A673 (cell line): ENCODE results near the gene DYNLRB2. TPM values are rescaled to one million over a fixed set of nuclear protein-coding genes. Genes with fewer than 3 reads are reported as not detected.

ENCODE experiments used
- BruUV-seq: library from RNA; stranded (reverse); fragments of 400-500 nt; replicated peaks from 2 replicates; lab custom pipeline; 2021; lab: Mats Ljungman, UMichigan
- CTCF ChIA-PET: fragments of 300-600 bp; sonication (Branson Sonifier 250); formaldehyde crosslinking; loops from one replicate; lab custom pipeline; 2022; ENCODE audit warnings: antibody characterized with exemption; lab: Charles Lee
- POLR2A ChIA-PET: fragments of 300-600 bp; sonication (Branson Sonifier 250); formaldehyde crosslinking; loops from one replicate; lab custom pipeline; 2022; ENCODE audit warnings: antibody characterized with exemption; ENCODE audit not compliant: low non-redundant PET; lab: Charles Lee
- DNase-seq: peaks from one replicate; pipeline ENCODE4 v3.0.0-alpha.2; 2015; ENCODE audit warnings: low spot score
- H3K27ac ChIP-seq: fragments of 200-600 bp; sonication (generic); 2 replicates; pipeline ENCODE4 v1.5.1; 2016; ENCODE audit warnings: mixed run types, low read depth, mild to moderate bottlenecking, mixed read lengths, antibody characterized with exemption, low read length; ENCODE audit not compliant: poor library complexity, severe bottlenecking
- H3K27me3 ChIP-seq: fragments of 200-600 bp; sonication (generic); replicated peaks from 2 replicates; pipeline ENCODE4 v1.6.1; 2017; ENCODE audit warnings: mixed run types, low read depth, mild to moderate bottlenecking, mixed read lengths, antibody characterized with exemption, low read length; ENCODE audit not compliant: insufficient read depth, poor library complexity
- H3K36me3 ChIP-seq: fragments of 200-600 bp; sonication (generic); 2 replicates; pipeline ENCODE4 v1.6.1; 2016; ENCODE audit warnings: mixed run types, mild to moderate bottlenecking, mixed read lengths, antibody characterized with exemption, low read length; ENCODE audit not compliant: insufficient read depth, poor library complexity, severe bottlenecking
- H3K4me1 ChIP-seq: fragments of 200-600 bp; sonication (generic); 2 replicates; pipeline ENCODE4 v1.6.1; 2017; ENCODE audit warnings: mixed run types, mild to moderate bottlenecking, mixed read lengths, antibody characterized with exemption, low read length; ENCODE audit not compliant: insufficient read depth, poor library complexity, severe bottlenecking
- H3K4me3 ChIP-seq: fragments of 200-600 bp; sonication (generic); 2 replicates; pipeline ENCODE4 v1.5.1; 2016; ENCODE audit warnings: low read depth, mixed run types, mild to moderate bottlenecking, mixed read lengths, low read length; ENCODE audit not compliant: poor library complexity, severe bottlenecking
- H3K9me3 ChIP-seq: fragments of 200-600 bp; sonication (generic); 2 replicates; pipeline ENCODE4 v1.6.1; 2016; ENCODE audit warnings: mixed run types, low read depth, mild to moderate bottlenecking, mixed read lengths, antibody characterized with exemption, low read length; ENCODE audit not compliant: poor library complexity, severe bottlenecking
- CTCF ChIP-seq: fragments of 300-800, 200-600 bp; sonication (generic); conservative IDR thresholded peaks from 2 replicates; pipeline ENCODE4 v1.5.1; 2017; ENCODE audit warnings: low read depth, mild to moderate bottlenecking, antibody characterized with exemption, low read length, moderate library complexity, mixed read lengths
- EZH2 ChIP-seq: fragments of 200-600 bp; sonication (generic); IDR thresholded peaks from 2 replicates; pipeline ENCODE4 v1.6.1; 2017; ENCODE audit warnings: borderline replicate concordance, low read depth, mild to moderate bottlenecking, mixed read lengths, antibody characterized with exemption, low read length; ENCODE audit not compliant: poor library complexity, severe bottlenecking
- intact Hi-C: fragments of 100-400 bp; cut with micrococcal nuclease; formaldehyde crosslinking; loops from one replicate; pipeline ENCODE4 v1.10.0; 2022; ENCODE audit not compliant: unreplicated experiment
- total RNA-seq: library from RNA; stranded (reverse); gene quantifications from 2 replicates; pipeline ENCODE4 v1.2.3, GENCODE V29; 2021

The DYNLRB2 gene
- total RNA-seq, 1 experiment from 2014 or later: not detected

GRCh38 chr16:80564394-80564793, 23.6 kb downstream of the DYNLRB2 start:
- no TSS peak for BruUV-seq
- peaks cover 8% of the 10 kb centered on the region for H3K27me3 ChIP-seq
- H3K9me3 ChIP-seq: no peaks in the 10 kb centered on the region
- intact Hi-C loops: no loop called here
- POLR2A ChIA-PET: no interaction called here
- H3K4me3 ChIP-seq: no peak overlapping the region
- H3K36me3 ChIP-seq: no peaks in the 10 kb centered on the region
- H3K27ac ChIP-seq: no peak overlapping the region
- TF ChIP-seq CTCF (no peak), EZH2 (no peak)
- H3K4me1 ChIP-seq: no peaks in the 10 kb centered on the region
- no peak for DNase-seq
- CTCF ChIA-PET: no interaction called here

GRCh38 chr16:80569440-80570105, 28.8 kb downstream of the DYNLRB2 start:
- Histone ChIP-seq H3K27ac (no peak overlapping the region), H3K4me3 (no peak overlapping the region), H3K36me3 (no peaks in the 10 kb centered on the region), H3K4me1 (no peaks in the 10 kb centered on the region), H3K27me3 (no peaks in the 10 kb centered on the region), H3K9me3 (no peaks in the 10 kb centered on the region)
- no TSS peak for BruUV-seq
- DNase-seq: no peak
- CTCF ChIA-PET: no interaction called here
- POLR2A ChIA-PET: no interaction called here
- TF ChIP-seq CTCF (no peak), EZH2 (no peak)
- intact Hi-C loops: no loop called here

GRCh38 chr16:80570106-80570478, 29.3 kb downstream of the DYNLRB2 start:
- Histone ChIP-seq H3K9me3 (no peaks in the 10 kb centered on the region), H3K27ac (no peak overlapping the region), H3K36me3 (no peaks in the 10 kb centered on the region), H3K4me1 (no peaks in the 10 kb centered on the region), H3K4me3 (no peak overlapping the region), H3K27me3 (no peaks in the 10 kb centered on the region)
- TF ChIP-seq CTCF (no peak), EZH2 (no peak)
- intact Hi-C loops: no loop called here
- CTCF ChIA-PET: no interaction called here
- no TSS peak for BruUV-seq
- POLR2A ChIA-PET: no interaction called here
- no peak for DNase-seq
